Limb (tissue), 2 donors: ENCODE results near the gene SCN11A.
"Not testable (repeated sequence)": the region's sequence is repeated elsewhere in the genome, so short reads cannot be mapped to it uniquely, and the experiment has no call there.

Experiments
- DNase-seq, 2 donors: peaks; one replicate each; pipeline ENCODE4 v3.0.0-alpha.2; 2016; ENCODE audit errors: extremely low spot score in 2 of 2

The SCN11A gene

GRCh38 chr3:39065197-39065596 lies 13.5 kb upstream of the SCN11A start:
- DNase-seq = no peak

GRCh38 chr3:39064646-39065045 lies 12.9 kb upstream of the SCN11A start:
- DNase-seq = no peak

- DNase-seq = no peak
Observed at GRCh38 chr3:39063143-39063542, 11.4 kb upstream of the SCN11A start.

- DNase-seq = no peak
Observed at GRCh38 chr3:39062180-39062579, 10.4 kb upstream of the SCN11A start.

- not testable (repeated sequence) for DNase-seq
Observed at GRCh38 chr3:39061228-39061627, 9.5 kb upstream of the SCN11A start.

GRCh38 chr3:39056151-39056550 lies 4.4 kb upstream of the SCN11A start:
- DNase-seq = no peak

GRCh38 chr3:39053696-39054095 lies 2.0 kb upstream of the SCN11A start:
- DNase-seq = no peak

- DNase-seq = no peak
Observed at GRCh38 chr3:39052583-39052982, 839 bp upstream of the SCN11A start.

GRCh38 chr3:39050029-39050428 lies 1.7 kb downstream of the SCN11A start:
- DNase-seq = no peak

- no peak for DNase-seq
Observed at GRCh38 chr3:39038165-39038564, 13.6 kb downstream of the SCN11A start.

- no peak for DNase-seq
Observed at GRCh38 chr3:39029556-39029955, 22.2 kb downstream of the SCN11A start.

- DNase-seq = no peak
Observed at GRCh38 chr3:39028546-39028945, 23.2 kb downstream of the SCN11A start.

GRCh38 chr3:39025222-39025970 lies 26.3 kb downstream of the SCN11A start:
- no peak for DNase-seq

- DNase-seq = no peak
Observed at GRCh38 chr3:39024497-39024896, 27.2 kb downstream of the SCN11A start.

GRCh38 chr3:39022286-39022630 lies 29.5 kb downstream of the SCN11A start:
- no peak for DNase-seq

GRCh38 chr3:39021465-39022285 lies 30.1 kb downstream of the SCN11A start:
- no peak for DNase-seq

- DNase-seq = no peak
Observed at GRCh38 chr3:39021029-39021428, 30.7 kb downstream of the SCN11A start.

GRCh38 chr3:39019299-39019698 lies 32.4 kb downstream of the SCN11A start:
- DNase-seq = no peak

GRCh38 chr3:39015418-39015817 lies 36.3 kb downstream of the SCN11A start:
- no peak for DNase-seq

GRCh38 chr3:39013921-39014509 lies 37.7 kb downstream of the SCN11A start:
- DNase-seq = no peak

GRCh38 chr3:39013289-39013688 lies 38.5 kb downstream of the SCN11A start:
- DNase-seq = no peak

GRCh38 chr3:39011191-39011736 lies 40.5 kb downstream of the SCN11A start:
- no peak for DNase-seq
